GDM1 (cell line): ENCODE measurements around the gene IKZF3.
"Not testable (repeated sequence)": the region's sequence is repeated elsewhere in the genome, so short reads cannot be mapped to it uniquely, and the experiment has no call there.

ENCODE experiments used
- DNase-seq: peaks from one replicate; lab custom pipeline; 2025; lab: John Stamatoyannopoulos, UW

IKZF3 gene

DNA sequence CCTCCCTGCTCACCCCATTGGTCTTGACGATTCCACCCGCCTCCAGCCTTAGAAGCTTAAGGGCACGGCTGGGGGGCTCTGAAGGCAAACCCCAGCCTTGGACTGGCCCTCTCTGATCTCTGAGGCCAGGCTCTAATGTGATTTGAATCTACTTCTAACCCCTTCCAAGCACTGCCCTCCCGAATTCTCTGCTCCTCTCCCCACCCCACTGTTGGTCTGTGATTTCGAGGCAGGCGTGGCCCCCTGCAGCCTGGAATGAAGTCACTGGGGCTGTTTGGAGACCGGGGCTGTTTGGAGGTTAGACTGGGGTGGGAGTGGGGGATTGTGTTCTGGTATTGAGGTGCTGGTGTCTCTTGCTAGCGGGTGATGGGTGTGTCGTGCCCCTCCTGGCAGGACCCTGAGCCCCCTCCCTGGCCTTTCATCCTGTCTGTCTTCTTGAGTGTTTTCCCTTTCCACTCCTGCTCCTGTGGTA, 124.2 kb downstream of the IKZF3 start:
- DNase-seq, result no peak

- no peak for DNase-seq
Observed at GRCh38 chr17:39738983-39739884, 124.9 kb downstream of the IKZF3 start.

DNA sequence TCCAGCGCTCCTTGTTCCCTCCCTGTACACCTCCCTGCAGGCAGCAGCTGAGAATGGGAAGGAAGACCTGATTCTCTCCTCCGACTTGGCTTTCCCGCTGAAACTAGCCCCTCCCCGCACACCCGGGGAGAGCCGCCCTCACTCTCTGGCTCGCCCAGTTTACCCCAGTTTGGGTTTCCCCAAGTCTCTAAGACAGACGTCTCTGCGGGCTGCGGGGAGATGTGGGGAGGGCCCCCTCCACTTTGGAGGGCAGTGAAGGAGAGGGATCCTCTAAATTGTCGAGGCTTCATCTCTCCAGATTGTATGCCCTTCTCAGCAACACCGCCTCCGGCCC, 125.6 kb downstream of the IKZF3 start:
- DNase-seq, result no peak

DNA sequence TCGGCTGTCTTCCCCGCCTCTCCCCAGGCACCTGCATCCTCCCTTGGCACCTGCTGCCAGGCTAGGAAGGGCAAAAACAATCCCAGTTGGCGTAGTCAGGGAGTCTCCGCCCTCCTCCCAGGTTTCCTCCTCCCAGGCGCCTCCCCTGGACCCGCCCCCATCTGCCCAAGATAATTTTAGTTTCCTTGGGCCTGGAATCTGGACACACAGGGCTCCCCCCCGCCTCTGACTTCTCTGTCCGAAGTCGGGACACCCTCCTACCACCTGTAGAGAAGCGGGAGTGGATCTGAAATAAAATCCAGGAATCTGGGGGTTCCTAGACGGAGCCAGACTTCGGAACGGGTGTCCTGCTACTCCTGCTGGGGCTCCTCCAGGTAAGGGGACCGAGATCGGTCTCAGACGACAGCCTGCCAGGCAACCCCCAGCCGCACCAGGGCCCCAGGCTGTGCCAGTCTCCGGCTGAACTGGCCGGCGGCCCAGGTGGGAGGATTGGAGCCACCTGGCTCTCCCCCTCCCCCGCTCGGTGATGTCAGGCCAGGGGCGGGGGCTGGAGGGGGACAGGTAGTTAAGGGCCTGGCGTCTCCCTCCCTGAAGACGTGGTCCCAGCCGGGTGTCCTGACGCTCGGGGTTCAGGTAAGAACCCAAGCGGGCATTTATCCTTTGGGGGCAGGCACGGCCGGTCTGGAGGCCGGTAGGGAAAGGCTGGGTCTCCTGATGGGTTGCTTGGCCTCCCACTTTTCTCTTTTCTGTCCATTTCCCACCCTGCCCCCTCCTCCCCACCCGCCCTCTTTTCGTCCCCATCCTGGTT, 126.1 kb downstream of the IKZF3 start, which contains the start of gene GRB7:
TSS of gene GRB7 (plus strand) at position 179 of the 808 bp plus-strand sequence. CDS start 4,364 bp downstream, outside the sequence.
- no peak for DNase-seq

GRCh38 chr17:39737206-39737759, 126.8 kb downstream of the IKZF3 start:
- no peak for DNase-seq

DNA sequence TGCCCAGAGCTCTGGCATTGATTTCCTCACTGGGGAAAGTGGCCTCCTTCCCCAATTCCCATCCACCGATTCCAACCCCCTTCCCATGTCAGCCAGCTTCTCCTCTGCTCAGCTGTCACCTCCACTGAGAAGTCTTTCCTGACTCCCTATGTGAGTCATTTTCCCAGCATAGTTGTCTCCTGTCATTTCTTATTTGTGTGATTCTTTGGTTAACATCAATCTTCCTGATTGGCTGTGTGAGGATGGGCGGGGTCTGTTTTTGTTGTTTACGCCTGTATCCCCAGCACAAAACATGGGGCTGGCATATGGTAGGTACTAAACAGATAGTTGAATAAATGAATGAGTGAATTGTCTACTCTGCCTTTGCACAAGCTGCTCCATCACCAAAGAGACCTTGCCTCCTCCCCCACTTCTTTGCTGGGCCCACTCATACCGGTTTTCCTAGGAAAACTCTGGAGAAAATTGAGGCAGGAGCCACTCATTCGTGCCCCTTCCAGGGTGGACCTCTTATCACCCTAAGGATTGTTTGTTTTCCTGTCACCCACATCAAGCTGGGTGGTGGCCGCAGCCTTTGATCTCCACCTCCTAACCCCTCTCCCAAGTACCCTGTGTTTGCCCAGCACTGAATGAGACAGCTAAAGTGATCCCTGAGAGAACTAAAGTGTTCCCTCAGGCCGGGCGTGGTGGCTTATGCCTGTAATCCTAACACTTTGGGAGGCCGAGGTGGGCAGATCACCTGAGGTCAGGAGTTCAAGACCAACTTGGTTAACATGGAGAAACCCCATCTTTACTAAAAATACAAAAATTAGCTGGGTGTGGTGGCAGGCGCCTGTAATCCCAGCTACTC, 127.6 kb downstream of the IKZF3 start:
- DNase-seq, result no peak

- DNase-seq, result no peak
Observed at GRCh38 chr17:39735882-39736281, 128.2 kb downstream of the IKZF3 start.

GRCh38 chr17:39732586-39732985, 131.5 kb downstream of the IKZF3 start:
- DNase-seq, result no peak

- DNase-seq, result peak; percentile 71
Observed at GRCh38 chr17:39730095-39730921, 133.8 kb downstream of the IKZF3 start, which contains the start of gene MIEN1. Gene MIEN1, minus strand, starts transcription at chr17:39730532. Its CDS starts 37 bp downstream, at chr17:39730495.

DNA sequence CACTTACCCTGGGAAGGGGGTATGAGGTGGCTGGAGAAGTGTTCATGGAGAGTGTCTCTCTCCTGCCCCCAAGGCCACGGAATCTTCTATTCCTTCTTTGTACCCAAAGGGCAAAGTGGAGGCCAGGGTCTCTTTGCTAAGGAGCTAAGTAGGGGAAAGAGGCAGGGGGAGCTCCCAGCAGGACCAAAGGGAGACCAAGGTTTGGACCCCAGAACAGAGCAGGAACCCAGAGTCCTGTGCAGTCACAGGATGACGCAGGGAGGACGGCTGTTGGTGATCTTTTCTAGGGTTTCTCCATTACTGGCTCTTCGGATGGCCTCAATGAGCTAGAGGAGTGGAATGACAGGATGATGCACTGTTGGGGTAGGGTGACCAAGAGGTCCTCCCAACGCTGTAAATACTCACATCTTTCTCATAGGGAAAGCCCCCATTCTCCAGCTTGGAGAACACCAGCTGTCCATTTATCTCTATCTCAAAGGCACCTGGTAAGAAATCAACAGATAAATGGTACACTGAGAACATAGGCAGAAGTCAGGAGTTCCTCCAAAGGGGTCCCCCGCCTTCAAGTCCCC, 134.7 kb downstream of the IKZF3 start:
- DNase-seq, result no peak

DNA sequence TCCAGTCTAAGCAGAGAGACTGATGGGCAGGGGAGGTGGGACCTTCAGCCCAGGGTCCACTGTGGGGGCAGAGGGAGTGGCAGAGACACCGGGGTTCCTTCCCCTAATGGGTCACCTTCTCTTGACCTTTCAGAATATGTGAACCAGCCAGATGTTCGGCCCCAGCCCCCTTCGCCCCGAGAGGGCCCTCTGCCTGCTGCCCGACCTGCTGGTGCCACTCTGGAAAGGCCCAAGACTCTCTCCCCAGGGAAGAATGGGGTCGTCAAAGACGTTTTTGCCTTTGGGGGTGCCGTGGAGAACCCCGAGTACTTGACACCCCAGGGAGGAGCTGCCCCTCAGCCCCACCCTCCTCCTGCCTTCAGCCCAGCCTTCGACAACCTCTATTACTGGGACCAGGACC, 136.6 kb downstream of the IKZF3 start:
- no peak for DNase-seq

GRCh38 chr17:39726617-39727016, 137.5 kb downstream of the IKZF3 start:
- DNase-seq, result no peak

- DNase-seq, result not testable (repeated sequence)
Observed at GRCh38 chr17:39725923-39726322, 138.2 kb downstream of the IKZF3 start.

- no peak for DNase-seq
Observed at GRCh38 chr17:39724731-39725130, 139.4 kb downstream of the IKZF3 start.

DNA sequence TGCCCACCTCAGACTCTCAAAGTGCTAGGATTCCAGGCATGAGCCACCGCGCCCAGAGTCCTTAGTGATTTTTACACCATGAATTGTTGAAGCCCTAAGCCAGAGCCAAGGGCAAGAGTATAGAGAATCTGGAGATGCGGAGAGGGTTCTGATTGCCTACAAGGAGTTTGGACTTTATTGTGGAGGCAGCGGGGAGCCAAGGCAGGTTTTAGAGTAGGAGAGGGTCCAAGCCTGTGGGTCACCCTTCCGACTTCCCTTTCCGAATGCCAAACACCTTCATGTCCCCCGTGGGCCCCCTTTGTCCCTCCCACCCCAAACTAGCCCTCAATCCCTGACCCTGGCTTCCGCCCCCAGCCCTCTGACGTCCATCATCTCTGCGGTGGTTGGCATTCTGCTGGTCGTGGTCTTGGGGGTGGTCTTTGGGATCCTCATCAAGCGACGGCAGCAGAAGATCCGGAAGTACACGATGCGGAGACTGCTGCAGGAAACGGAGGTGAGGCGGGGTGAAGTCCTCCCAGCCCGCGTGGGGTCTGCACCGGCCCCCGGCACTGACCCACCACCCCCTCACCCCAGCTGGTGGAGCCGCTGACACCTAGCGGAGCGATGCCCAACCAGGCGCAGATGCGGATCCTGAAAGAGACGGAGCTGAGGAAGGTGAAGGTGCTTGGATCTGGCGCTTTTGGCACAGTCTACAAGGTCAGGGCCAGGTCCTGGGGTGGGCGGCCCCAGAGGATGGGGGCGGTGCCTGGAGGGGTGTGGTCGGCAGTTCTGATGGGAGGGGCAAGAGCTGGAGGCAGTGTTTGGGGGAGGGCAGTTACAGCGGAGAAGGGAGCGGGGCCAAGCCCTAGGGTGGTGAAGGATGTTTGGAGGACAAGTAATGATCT, 140.9 kb downstream of the IKZF3 start:
- no peak for DNase-seq

DNA sequence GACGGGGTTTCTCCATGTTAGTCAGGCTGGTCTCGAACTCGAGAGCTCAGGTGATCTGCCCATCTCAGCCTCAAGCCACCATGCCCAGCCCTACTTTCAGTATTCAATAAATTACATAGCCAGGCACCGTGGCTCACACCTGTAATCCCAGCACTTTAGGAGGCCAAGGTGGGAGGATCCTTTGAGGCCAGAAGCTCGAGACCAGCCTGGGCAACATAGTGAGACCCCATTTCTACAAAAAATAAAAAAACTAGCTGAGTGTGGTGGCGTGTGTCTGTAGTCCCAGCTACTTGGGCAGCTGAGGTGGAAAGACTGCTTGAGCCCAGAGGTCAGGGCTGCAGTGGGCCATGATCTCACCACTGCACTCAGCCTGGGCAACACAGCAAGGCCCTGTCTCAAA, 142.0 kb downstream of the IKZF3 start:
- DNase-seq, result no peak

DNA sequence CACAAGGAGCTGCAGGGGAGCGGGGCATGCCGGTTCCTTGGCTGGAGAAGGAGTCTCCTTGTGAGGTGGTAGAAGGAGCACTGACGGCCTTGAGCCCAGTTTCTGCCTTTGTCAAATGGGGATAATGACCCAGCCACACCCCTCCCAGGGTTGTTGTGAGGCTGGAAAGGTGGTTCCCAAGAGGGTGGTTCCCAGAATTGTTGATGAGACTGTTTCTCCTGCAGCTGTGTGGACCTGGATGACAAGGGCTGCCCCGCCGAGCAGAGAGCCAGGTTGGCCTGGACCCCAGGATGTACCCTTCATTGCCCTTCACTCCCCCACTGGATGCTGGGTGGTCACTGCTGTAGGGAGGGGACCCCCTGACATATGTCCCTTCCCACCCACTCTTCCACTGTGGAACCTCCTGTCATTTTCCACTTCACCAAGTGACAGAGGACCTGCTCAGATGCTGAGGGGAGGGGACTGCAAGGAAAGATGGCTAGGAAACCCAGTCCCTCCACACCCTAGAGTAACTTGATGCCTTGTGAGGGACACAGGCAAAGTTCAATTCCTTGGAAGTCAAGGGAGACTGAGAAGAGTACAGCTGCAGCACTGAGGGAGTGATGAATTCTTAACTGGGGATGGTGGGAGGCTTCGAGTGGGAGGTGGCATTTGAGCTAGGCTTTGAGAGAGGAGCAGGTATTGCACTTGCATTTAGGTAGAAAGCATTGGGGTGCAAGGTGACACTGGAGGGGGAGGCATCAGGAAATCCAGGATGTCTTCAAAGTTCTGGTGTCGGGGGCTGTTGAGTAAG, 144.4 kb downstream of the IKZF3 start:
- DNase-seq, result no peak

- DNase-seq, result no peak
Observed at GRCh38 chr17:39717660-39718059, 146.5 kb downstream of the IKZF3 start.
